HG03457 (cell line): ENCODE results near the gene SARNP.
A peak's percentile ranks its signal among the peaks of the same experiment; 100 is the strongest.
"Not testable (repeated sequence)": the region's sequence is repeated elsewhere in the genome, so short reads cannot be mapped to it uniquely, and the experiment has no call there.

Source experiments
- ATAC-seq: cut with Tn5 transposase; IDR thresholded peaks from one replicate; pipeline ENCODE4 v1.9.1; 2021; ENCODE audit warnings: moderate number of reproducible peaks; ENCODE audit not compliant: unreplicated experiment

The SARNP gene

GRCh38 chr12:55817345-55818139 lies at the start of gene SARNP, which contains the start of gene ORMDL2:
Gene SARNP (minus strand): TSS chr12:55817724. CDS start chr12:55817701, 23 bp downstream.
Gene ORMDL2 (plus strand): TSS chr12:55818041. CDS start chr12:55819000, 959 bp downstream.
- peak; percentile 95 for ATAC-seq

- ATAC-seq = not testable (repeated sequence)
These were observed 49.0 kb upstream of the SARNP start for GRCh38 chr12:55866454-55867004.

GRCh38 chr12:55865327-55865726 lies 47.8 kb upstream of the SARNP start:
- ATAC-seq = no peak

GRCh38 chr12:55862931-55863330 lies 45.4 kb upstream of the SARNP start:
- not testable (repeated sequence) for ATAC-seq

- no peak for ATAC-seq
These were observed 44.8 kb upstream of the SARNP start for GRCh38 chr12:55862286-55862685.

GRCh38 chr12:55861871-55862270 lies 44.3 kb upstream of the SARNP start:
- ATAC-seq = no peak

GRCh38 chr12:55861396-55861795 lies 43.9 kb upstream of the SARNP start:
- no peak for ATAC-seq

- ATAC-seq = no peak
These were observed 35.2 kb upstream of the SARNP start for GRCh38 chr12:55852740-55853139.

- ATAC-seq = no peak
These were observed 33.4 kb upstream of the SARNP start for GRCh38 chr12:55850893-55851292.

GRCh38 chr12:55850401-55850800 lies 32.9 kb upstream of the SARNP start:
- no peak for ATAC-seq

- no peak for ATAC-seq
These were observed 32.3 kb upstream of the SARNP start for GRCh38 chr12:55849616-55850343.

GRCh38 chr12:55847603-55848291 lies 30.2 kb upstream of the SARNP start:
- no peak for ATAC-seq

GRCh38 chr12:55847033-55847432 lies 29.5 kb upstream of the SARNP start:
- ATAC-seq = no peak

GRCh38 chr12:55845785-55846496 lies 28.4 kb upstream of the SARNP start:
- ATAC-seq = no peak

GRCh38 chr12:55845361-55845760 lies 27.8 kb upstream of the SARNP start:
- ATAC-seq = no peak

GRCh38 chr12:55844961-55845360 lies 27.4 kb upstream of the SARNP start:
- no peak for ATAC-seq

GRCh38 chr12:55843431-55843830 lies 25.9 kb upstream of the SARNP start:
- no peak for ATAC-seq

GRCh38 chr12:55842681-55843429 lies 25.3 kb upstream of the SARNP start, which contains the start of gene MMP19:
Gene MMP19 (minus strand): TSS chr12:55842936. CDS start chr12:55842830, 106 bp downstream.
- no peak for ATAC-seq

GRCh38 chr12:55840581-55841351 lies 23.2 kb upstream of the SARNP start:
- ATAC-seq = no peak
